B cell (primary cell): Measurements from ENCODE around the gene RALB.

Experiments
- EZH2 ChIP-seq: IDR thresholded peaks from 2 replicates; pipeline ENCODE4 v1.6.1; 2012; ENCODE audit warnings: borderline replicate concordance, low read depth, mild to moderate bottlenecking, moderate library complexity, low read length; ENCODE audit not compliant: insufficient read depth, poor library complexity, severe bottlenecking
- TF ChIP-seq, protein P1 (sequence below): fragments of 200-600 bp; IDR thresholded peaks from one replicate; pipeline ENCODE4 v1.8.0; 2022; ENCODE audit warnings: antibody characterized with exemption, mild to moderate bottlenecking

DNA sequence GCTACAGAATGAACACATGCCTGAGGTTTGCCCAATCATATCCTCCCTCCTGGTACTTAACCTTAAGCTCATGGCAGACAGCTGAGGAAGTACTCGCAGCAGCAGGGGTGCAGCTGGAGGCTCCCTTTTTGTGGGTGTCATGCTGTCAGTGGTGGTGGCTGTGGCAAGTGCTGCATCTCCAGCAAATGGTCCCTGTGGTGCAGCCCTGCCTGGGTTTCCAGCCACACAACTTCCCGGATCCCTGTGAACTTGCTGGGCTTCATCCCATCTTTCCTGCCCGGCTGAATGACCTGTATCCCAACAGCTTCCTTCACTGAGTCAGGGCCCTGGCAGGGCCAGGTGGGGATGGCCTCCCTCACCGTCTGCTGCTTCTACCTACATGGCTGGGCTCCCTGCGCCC, 34.5 kb upstream of the RALB start:
- TF ChIP-seq, protein P1, sequence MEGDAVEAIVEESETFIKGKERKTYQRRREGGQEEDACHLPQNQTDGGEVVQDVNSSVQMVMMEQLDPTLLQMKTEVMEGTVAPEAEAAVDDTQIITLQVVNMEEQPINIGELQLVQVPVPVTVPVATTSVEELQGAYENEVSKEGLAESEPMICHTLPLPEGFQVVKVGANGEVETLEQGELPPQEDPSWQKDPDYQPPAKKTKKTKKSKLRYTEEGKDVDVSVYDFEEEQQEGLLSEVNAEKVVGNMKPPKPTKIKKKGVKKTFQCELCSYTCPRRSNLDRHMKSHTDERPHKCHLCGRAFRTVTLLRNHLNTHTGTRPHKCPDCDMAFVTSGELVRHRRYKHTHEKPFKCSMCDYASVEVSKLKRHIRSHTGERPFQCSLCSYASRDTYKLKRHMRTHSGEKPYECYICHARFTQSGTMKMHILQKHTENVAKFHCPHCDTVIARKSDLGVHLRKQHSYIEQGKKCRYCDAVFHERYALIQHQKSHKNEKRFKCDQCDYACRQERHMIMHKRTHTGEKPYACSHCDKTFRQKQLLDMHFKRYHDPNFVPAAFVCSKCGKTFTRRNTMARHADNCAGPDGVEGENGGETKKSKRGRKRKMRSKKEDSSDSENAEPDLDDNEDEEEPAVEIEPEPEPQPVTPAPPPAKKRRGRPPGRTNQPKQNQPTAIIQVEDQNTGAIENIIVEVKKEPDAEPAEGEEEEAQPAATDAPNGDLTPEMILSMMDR, result no peak
- TF ChIP-seq EZH2, result no peak
